ENCODE results near the gene CTH. TPM values are rescaled to one million over a fixed set of nuclear protein-coding genes. Genes with fewer than 3 reads are reported as not detected.
"Not testable (repeated sequence)": the region's sequence is repeated elsewhere in the genome, so short reads cannot be mapped to it uniquely, and the experiment has no call there.

CTH gene
- total and polyA plus RNA-seq, 4 donors: 8.9 to 49.4 (median 44.8) TPM

DNA sequence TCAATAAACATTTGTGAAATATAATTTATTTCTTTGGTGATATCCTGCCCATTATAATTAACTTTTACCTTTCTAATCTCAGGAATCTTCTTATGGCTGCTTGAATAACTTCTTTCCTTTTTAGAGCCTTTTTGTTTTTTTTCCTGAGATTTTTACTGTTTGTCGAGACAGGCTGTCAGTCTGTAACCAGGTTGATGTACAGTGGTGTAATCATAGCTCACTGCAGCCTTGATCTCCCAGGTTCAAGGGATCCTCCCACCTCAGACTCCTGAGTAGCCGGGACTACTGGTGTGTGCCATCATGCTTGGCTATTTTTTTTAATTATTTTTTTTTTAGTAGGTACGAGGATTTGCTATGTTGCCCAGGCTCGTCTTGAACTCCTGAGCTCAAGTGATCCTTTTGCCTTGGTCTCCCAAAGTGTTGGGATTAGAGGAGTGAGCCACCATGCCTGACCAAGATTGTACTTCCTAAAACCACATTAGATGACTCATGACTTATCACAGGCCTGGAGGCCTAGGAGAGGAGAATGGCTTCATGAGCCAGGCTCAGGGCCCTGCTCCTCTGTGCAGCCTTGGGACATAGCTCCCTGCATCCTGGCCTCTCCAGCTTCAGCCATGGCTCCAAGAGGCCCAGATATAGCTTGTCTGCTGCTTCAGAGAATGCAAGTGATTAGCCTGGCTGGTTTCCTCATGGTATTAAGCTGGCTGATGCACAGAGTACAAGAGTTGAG is 48.6 kb downstream of the CTH start:
- Histone ChIP-seq H3K9ac (ENCODE audit: low read depth in 1 of 2, low read length in 2 of 2) (no peak overlapping the region), H3K4me3 (ENCODE audit: low read depth in 1 of 3, low read length in 3 of 3) (no peak overlapping the region), H3K36me3 (ENCODE audit: control insufficient read depth in 4 of 4, insufficient read depth in 3 of 4, low read depth in 1 of 4, low read length in 3 of 4) (no peaks in the 10 kb centered on the region), H3K27me3 (ENCODE audit: control insufficient read depth in 4 of 4, insufficient read depth in 4 of 4, low read length in 3 of 4) (no peaks in the 10 kb centered on the region), H3K4me1 (ENCODE audit: control insufficient read depth in 4 of 4, insufficient read depth in 4 of 4, low read length in 3 of 4) (no peaks in the 10 kb centered on the region), H3K9me3 (ENCODE audit: control insufficient read depth in 4 of 4, low read length in 3 of 4) (no peaks in the 10 kb centered on the region), H3K27ac (ENCODE audit: low read depth in 1 of 2, low read length in 2 of 2) (no peak overlapping the region)
- TF ChIP-seq, protein P1, sequence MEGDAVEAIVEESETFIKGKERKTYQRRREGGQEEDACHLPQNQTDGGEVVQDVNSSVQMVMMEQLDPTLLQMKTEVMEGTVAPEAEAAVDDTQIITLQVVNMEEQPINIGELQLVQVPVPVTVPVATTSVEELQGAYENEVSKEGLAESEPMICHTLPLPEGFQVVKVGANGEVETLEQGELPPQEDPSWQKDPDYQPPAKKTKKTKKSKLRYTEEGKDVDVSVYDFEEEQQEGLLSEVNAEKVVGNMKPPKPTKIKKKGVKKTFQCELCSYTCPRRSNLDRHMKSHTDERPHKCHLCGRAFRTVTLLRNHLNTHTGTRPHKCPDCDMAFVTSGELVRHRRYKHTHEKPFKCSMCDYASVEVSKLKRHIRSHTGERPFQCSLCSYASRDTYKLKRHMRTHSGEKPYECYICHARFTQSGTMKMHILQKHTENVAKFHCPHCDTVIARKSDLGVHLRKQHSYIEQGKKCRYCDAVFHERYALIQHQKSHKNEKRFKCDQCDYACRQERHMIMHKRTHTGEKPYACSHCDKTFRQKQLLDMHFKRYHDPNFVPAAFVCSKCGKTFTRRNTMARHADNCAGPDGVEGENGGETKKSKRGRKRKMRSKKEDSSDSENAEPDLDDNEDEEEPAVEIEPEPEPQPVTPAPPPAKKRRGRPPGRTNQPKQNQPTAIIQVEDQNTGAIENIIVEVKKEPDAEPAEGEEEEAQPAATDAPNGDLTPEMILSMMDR (IDR thresholded peaks at IDR 0.05; ENCODE audit: low read depth, low read length, missing input control): no peak
- TF ChIP-seq JUND (IDR thresholded peaks at IDR 0.05) (no peak), RXRA (IDR thresholded peaks at IDR 0.05) (no peak), HNF4A (conservative IDR thresholded peaks at IDR 0.05) (no peak), TAF1 (conservative IDR thresholded peaks at IDR 0.05) (no peak), HNF4G (IDR thresholded peaks at IDR 0.05) (no peak)
- TF ChIP-seq, protein P2, sequence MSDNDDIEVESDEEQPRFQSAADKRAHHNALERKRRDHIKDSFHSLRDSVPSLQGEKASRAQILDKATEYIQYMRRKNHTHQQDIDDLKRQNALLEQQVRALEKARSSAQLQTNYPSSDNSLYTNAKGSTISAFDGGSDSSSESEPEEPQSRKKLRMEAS (IDR thresholded peaks at IDR 0.05): no peak
- TF ChIP-seq, protein P3, sequence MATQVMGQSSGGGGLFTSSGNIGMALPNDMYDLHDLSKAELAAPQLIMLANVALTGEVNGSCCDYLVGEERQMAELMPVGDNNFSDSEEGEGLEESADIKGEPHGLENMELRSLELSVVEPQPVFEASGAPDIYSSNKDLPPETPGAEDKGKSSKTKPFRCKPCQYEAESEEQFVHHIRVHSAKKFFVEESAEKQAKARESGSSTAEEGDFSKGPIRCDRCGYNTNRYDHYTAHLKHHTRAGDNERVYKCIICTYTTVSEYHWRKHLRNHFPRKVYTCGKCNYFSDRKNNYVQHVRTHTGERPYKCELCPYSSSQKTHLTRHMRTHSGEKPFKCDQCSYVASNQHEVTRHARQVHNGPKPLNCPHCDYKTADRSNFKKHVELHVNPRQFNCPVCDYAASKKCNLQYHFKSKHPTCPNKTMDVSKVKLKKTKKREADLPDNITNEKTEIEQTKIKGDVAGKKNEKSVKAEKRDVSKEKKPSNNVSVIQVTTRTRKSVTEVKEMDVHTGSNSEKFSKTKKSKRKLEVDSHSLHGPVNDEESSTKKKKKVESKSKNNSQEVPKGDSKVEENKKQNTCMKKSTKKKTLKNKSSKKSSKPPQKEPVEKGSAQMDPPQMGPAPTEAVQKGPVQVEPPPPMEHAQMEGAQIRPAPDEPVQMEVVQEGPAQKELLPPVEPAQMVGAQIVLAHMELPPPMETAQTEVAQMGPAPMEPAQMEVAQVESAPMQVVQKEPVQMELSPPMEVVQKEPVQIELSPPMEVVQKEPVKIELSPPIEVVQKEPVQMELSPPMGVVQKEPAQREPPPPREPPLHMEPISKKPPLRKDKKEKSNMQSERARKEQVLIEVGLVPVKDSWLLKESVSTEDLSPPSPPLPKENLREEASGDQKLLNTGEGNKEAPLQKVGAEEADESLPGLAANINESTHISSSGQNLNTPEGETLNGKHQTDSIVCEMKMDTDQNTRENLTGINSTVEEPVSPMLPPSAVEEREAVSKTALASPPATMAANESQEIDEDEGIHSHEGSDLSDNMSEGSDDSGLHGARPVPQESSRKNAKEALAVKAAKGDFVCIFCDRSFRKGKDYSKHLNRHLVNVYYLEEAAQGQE (IDR thresholded peaks at IDR 0.05): no peak
- WGBS: 94% methylated on average over 4 of the region's 4 CpGs
- DNase-seq (ENCODE audit: low spot score): no peak

DNA sequence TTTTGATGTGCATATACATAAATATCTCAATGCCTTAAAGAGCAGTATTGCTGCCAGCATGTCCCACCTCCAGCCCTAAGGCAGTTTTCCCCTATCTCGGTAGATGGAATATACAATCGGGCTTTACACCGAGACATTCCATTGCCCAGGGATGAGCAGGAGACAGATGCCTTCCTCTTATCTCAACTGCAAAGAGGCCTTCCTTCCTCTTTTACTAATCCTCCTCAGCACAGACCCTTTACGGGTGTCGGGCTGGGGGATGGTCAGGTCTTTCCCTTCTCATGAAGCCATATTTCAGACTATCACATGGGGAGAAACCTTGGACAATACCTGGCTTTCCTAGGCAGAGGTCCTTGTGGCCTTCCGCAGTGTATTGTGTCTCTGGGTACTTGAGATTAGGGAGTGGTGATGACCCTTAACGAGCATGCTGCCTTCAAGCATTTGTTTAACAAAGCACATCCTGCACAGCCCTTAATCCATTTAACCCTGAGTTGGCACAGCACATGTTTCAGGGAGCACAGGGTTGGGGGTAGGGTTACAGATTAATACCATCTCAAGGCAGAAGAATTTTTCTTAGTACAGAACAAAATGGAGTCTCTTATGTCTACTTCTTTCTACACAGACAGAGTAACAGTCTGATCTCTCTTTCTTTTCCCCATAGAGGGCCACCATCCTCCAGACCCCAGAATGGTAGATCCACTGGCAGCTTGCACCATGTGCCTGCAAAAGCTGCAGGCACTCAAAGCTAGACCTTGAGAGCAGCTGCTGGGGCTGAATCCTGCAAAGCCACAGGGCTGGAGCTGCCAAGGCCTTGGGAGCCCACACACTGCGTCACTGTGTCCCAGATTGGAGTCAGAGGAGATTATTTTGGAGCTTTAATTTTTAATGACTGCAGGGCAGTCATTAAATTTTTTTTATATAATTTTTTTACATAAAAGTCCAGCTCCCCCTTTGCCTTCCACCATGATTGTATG is 50.0 kb downstream of the CTH start:
- H3K36me3 ChIP-seq (ENCODE audit: control insufficient read depth in 4 of 4, insufficient read depth in 3 of 4, low read depth in 1 of 4, low read length in 3 of 4); H3K9ac ChIP-seq (ENCODE audit: low read depth in 1 of 2, low read length in 2 of 2): not testable (repeated sequence)
- 75% methylated on average over 8 of the region's 8 CpGs for WGBS

DNA sequence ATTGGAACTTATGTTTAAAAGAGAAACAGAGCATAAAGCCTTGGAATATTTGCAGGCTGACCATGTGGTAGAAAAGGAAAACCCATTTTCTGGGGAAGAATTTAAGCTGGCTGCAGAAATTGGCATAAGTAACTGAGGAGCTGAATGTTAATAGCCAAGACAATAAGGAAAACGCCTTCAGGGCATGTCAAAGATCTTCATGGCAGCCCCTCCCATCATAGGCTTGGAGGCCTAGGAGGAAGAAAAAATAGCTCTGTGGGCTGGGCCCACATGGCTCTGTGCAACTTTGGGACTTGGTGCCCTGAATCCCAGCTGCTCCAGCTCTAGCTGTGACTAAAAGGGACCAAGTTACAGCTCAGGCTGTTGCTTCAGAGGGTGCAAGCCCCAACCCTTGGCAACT is 51.5 kb downstream of the CTH start:
- DNase-seq (ENCODE audit: low spot score): no peak
- TF ChIP-seq TAF1 (conservative IDR thresholded peaks at IDR 0.05): no peak
- H3K9me3 ChIP-seq (ENCODE audit: control insufficient read depth in 4 of 4, low read length in 3 of 4): no peaks in the 10 kb centered on the region
- no peak overlapping the region for H3K4me3 ChIP-seq (ENCODE audit: low read depth in 1 of 3, low read length in 3 of 3)
- peaks cover 0 to 3% (median 0%) of the 10 kb centered on the region in 4 donors for H3K4me1 ChIP-seq (ENCODE audit: control insufficient read depth in 4 of 4, insufficient read depth in 4 of 4, low read length in 3 of 4)
- no peak overlapping the region for H3K27ac ChIP-seq (ENCODE audit: low read depth in 1 of 2, low read length in 2 of 2)
- no peaks in the 10 kb centered on the region for H3K27me3 ChIP-seq (ENCODE audit: control insufficient read depth in 4 of 4, insufficient read depth in 4 of 4, low read length in 3 of 4)
- no peaks in the 10 kb centered on the region for H3K36me3 ChIP-seq (ENCODE audit: control insufficient read depth in 4 of 4, insufficient read depth in 3 of 4, low read depth in 1 of 4, low read length in 3 of 4)
- no peak overlapping the region for H3K9ac ChIP-seq (ENCODE audit: low read depth in 1 of 2, low read length in 2 of 2)
- 95% methylated on average over 1 of the region's 1 CpG for WGBS

More for the DNA sequence above, 50.0 kb downstream of the CTH start:
- not testable (repeated sequence) for H3K27me3 ChIP-seq (ENCODE audit: control insufficient read depth in 4 of 4, insufficient read depth in 4 of 4, low read length in 3 of 4); H3K4me3 ChIP-seq (ENCODE audit: low read depth in 1 of 3, low read length in 3 of 3); H3K9me3 ChIP-seq (ENCODE audit: control insufficient read depth in 4 of 4, low read length in 3 of 4); H3K27ac ChIP-seq (ENCODE audit: low read depth in 1 of 2, low read length in 2 of 2); DNase-seq (ENCODE audit: low spot score); H3K4me1 ChIP-seq (ENCODE audit: control insufficient read depth in 4 of 4, insufficient read depth in 4 of 4, low read length in 3 of 4)

Measured in liver (tissue), 9 donors.